Measurements from ENCODE around the gene GRAMD2A.
"Not testable (repeated sequence)": the region's sequence is repeated elsewhere in the genome, so short reads cannot be mapped to it uniquely, and the experiment has no call there.

GRAMD2A gene

GRCh38 chr15:72184165-72184811 is 13.3 kb downstream of the GRAMD2A start:
- no peak for DNase-seq (ENCODE audit: low read depth)

- no peak for DNase-seq (ENCODE audit: low read depth)
Observed at GRCh38 chr15:72183781-72184164, 13.8 kb downstream of the GRAMD2A start.

DNA sequence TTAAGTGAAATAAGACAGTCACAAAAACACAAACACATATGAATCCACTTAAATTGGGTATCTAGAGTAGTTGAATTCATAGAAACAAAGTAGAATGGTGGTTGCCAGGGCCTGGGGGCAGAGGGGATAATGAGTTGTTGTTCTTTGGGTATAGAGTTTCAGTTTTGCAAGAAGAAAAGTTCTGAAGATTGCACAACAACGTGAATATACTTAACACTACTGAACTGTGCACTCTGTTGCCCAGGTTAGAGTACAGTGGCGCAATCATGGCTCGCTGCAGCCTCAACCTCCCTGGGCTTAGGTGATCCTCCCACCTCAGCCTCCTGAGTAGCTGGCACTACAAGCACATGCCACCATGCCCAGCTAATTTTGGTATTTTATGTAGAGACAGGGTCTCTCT is 14.9 kb downstream of the GRAMD2A start:
- no peak for DNase-seq (ENCODE audit: low read depth)

DNA sequence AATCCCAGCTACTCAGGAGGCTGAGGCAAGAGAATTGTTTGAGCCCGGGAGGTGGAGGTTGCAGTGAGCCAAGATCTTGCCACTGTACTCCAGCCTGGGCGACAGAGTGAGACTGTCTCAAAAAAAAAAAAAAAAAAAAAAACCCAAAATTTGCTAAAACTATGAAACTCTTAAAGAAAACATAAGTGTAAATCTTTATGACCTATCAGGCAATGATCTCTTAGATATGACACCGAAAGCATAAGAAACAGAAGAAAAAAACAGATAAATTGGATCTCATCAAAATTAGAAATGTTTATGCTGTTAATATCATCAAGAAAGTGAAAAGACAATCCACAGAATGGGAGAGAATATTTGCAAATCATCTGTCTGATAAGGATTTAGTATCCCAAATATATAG is 15.3 kb downstream of the GRAMD2A start:
- DNase-seq (ENCODE audit: low read depth), result no peak

GRCh38 chr15:72180761-72181324 is 16.7 kb downstream of the GRAMD2A start:
- no peak for DNase-seq (ENCODE audit: low read depth)

GRCh38 chr15:72179950-72180581 is 17.5 kb downstream of the GRAMD2A start:
- DNase-seq (ENCODE audit: low read depth), result no peak

DNA sequence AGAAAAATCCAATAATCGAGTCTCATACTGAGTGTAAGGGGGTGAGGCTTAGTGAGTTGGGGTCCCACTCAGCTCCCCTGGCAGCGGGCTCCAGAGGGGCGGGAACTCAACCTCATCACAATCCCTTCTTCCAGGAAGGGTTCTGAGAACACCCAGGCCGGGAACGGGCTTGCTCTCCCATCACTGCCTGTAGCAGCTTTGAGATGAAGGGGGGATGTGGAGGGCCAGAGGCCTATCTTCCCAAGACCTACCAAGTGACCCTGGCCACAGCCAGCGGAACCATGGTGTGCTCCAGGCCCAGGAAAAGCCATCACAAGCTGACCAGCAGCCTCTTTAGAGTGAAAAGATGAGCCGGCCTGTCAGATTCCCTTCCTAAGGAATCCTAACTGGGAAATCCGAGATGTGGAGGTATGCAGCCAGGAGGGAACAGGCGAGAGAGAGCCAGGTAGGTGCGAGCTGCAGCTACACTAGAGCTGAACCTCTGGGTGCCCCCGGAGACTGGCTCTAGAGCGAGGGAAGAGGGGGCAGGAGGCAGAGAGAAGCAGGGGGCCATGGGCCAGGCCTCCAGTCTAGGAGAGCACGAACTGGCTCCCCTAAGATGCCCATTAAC is 18.5 kb downstream of the GRAMD2A start:
- DNase-seq (ENCODE audit: low read depth), result no peak

GRCh38 chr15:72176743-72177142 is 20.8 kb downstream of the GRAMD2A start:
- DNase-seq (ENCODE audit: low read depth), result no peak

DNA sequence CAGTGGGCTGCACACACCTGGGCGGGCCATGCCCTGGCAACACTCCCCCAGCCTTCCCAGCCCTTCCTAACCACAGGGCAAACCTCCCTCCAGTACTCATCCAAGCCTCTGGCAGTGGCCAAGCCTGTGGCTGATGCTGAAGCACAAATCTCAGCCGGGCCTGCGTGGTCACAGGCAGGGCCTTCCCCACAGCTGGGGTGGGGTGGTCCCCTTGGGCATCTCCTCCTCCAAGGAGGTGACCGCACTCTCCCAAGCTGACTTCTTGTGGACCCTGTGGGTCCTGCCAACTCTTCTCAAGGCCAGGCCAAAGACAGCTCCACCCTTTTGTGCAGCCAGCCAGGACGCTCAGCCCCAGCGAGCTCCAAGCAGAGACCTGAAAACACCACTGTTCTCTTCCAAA is 21.4 kb downstream of the GRAMD2A start:
- DNase-seq (ENCODE audit: low read depth), result no peak

GRCh38 chr15:72175186-72176044 is 22.2 kb downstream of the GRAMD2A start:
- no peak for DNase-seq (ENCODE audit: low read depth)

- no peak for DNase-seq (ENCODE audit: low read depth)
Observed at GRCh38 chr15:72174551-72175165, 22.9 kb downstream of the GRAMD2A start.

DNA sequence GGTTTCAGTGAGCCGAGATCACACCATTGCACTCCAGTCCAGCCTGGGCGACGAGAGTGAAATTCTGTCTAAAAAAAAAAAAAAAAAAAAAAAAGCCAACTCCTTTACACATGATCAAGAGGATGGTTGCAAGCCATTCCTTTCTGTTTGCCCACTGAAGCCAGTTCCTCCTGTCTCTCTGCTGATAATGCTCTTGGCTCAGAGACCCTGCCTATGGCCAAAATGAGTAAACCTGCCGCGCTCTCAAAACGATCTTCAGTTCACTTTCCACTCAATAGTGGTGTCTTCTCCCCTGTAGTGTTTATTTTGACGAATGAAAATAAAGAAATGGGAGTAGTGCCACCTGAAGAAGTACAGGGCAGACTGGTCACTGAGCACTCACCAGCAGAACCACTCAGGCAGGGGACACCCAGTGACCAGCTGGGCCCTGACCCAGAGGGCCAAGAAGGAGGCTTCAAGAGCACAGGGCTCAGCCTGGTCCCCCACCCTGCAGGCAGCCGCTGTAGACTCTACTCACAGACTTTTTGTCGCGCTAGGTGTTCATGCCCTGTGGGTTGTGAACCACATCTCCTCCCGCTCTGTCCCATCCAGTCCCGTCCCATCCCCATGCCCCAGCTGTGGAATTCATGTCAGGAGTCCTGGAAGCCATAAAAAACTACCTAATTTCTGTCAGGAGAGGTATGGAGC is 23.6 kb downstream of the GRAMD2A start:
- DNase-seq (ENCODE audit: low read depth), result no peak

GRCh38 chr15:72173401-72173800 is 24.2 kb downstream of the GRAMD2A start:
- DNase-seq (ENCODE audit: low read depth), result no peak

DNA sequence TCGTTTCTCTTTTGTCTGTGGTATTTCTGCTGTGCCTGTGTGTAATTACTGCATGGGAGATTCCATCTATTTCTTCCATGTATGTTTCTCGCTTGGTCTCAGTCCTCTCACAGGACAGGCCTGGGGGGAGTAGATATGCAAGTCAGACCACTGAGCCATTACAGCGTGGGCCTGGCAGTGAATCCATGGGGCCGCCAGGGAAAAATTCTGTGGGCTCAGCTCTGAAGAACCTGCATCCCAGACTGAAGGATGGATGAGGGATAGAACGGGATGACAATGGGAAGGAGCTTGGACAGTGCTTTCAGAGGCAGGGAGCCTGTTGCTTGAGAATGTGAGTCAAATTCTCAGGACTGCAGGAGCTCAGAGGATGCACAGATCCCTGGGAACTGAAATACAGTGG is 24.8 kb downstream of the GRAMD2A start:
- no peak for DNase-seq (ENCODE audit: low read depth)

DNA sequence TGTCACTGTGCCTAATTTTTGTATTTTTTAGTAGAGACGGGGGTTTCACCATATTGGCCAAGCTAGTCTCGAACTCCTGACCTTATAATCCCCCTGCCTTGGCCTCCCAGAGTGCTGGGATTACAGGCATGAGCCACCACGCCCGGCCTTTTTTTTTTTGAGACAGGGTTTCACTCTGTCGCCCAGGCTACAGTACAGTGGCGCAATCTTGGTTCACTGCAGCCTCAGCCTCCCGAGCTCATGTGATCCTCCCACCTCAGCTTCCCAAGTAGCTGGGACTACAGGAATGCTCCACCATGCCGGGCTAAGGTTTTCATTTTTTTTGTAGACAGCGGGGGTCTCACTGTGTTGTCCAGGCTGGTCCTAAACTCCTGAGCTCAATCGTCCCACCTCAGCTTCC is 25.6 kb downstream of the GRAMD2A start:
- DNase-seq (ENCODE audit: low read depth), result not testable (repeated sequence)

DNA sequence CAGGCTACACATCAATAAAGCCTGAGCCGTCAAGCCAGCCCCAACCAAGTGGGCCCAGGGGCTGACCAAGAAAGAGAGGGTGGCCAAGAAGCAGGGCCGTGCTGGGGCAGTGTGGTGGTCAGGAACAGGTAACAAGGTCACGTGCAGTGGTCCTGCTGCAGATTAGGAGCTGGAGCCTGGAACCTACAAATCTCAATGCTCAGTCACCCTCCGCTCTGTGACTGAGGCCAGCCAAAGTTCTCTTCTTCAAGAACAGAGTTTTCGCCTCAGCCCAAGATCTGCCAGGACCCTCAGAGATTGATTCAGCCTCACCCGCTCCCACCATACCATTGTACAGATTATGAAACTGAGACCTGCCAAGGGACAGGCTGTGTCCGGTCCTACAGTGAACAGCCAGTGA is 26.9 kb downstream of the GRAMD2A start:
- no peak for DNase-seq (ENCODE audit: low read depth)

- no peak for DNase-seq (ENCODE audit: low read depth)
Observed at GRCh38 chr15:72169921-72170611, 27.5 kb downstream of the GRAMD2A start.

GRCh38 chr15:72169236-72169920 is 28.2 kb downstream of the GRAMD2A start:
- DNase-seq (ENCODE audit: low read depth), result no peak

DNA sequence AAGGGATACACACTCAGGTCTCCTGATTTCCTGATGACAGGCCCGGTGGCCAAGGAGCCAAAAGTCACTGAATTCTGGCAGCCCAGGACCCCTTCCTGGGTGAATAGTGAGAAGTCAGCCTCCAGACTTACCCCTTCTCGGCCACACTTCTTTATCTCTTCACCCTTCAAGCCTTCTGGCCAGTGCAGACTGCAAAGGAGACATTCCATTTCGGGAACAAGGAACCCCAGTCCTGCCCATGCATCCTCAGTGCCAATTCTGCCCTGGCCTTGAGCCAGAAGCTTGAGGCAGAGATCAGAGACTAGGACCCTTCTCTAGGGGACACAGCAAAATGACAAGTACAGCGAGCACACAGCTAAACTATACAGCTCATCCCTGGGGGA is 28.8 kb downstream of the GRAMD2A start:
- DNase-seq (ENCODE audit: low read depth), result no peak

DNA sequence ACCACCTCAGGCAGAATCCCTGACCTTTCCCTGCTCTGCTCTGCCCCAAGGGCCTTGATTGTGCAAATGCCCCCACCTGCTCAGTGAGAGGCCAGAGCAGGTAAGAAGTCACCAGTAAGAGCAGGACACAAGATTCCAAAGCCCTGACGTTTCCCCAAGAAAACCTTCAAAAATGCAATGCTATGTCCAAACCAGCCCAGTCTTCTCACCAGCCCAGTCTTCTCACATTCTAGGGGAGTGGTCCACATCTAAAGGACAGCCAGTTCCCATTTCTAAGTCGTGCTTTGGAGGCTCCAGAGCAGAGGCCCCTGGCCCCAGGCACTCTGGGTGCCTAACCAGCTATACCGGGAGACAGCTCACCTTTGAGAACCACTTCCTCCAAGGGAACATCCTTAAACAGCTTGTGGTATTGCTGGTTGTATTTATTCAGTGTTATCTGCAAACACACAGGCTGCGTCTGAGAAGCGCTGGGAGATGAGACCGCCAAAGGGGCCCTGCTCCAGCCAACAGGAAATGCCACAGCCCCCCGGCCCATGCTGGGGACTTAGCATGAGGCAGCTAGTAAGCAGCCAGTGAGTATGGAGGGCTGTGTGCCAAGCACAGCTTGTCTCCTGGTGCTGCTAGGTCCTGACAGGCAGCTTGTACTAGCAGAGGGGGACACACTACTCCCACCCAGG is 29.3 kb downstream of the GRAMD2A start:
- DNase-seq (ENCODE audit: low read depth), result no peak

Data from stimulated activated CD8-positive, alpha-beta memory T cell treated with anti-CD3 and anti-CD28 coated beads, Interleukin-15, amount 100 ng/mL, for 1 hour (primary cell).